22Rv1 (cell line): ENCODE results near the gene TUT4.

Experiments
- H3K27ac ChIP-seq: fragments of 450-650 bp; 2 replicates; pipeline ENCODE4 v1.5.1; 2017
- ZFX ChIP-seq: fragments of 450-650 bp; IDR thresholded peaks from 2 replicates; pipeline ENCODE4 v1.6.1; 2017; ENCODE audit warnings: antibody characterized with exemption, borderline replicate concordance
- TF ChIP-seq, protein P1 (sequence below): fragments of 450-650 bp; IDR thresholded peaks from 2 replicates; pipeline ENCODE4 v1.5.1; 2017; ENCODE audit warnings: mild to moderate bottlenecking

TUT4 gene

DNA sequence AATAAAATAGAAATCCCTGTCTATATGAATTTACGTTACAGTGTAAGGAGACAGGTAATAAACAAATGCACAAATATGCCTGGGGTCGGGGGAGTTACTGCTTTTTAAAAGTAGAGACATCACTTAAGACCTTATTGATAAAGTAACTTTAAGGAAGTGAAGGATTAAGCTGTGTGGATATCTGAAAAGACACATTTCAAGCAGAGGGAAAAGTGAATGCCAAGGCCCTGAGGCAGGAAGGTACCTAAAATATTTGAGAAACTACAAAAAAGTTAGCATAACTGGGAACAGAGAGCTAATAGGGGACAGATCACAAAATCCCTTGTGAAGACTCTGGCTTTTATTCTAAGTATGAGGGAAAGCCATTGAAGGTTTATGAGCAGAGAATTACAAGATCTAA is 41.5 kb downstream of the TUT4 start:
- TF ChIP-seq, protein P1, sequence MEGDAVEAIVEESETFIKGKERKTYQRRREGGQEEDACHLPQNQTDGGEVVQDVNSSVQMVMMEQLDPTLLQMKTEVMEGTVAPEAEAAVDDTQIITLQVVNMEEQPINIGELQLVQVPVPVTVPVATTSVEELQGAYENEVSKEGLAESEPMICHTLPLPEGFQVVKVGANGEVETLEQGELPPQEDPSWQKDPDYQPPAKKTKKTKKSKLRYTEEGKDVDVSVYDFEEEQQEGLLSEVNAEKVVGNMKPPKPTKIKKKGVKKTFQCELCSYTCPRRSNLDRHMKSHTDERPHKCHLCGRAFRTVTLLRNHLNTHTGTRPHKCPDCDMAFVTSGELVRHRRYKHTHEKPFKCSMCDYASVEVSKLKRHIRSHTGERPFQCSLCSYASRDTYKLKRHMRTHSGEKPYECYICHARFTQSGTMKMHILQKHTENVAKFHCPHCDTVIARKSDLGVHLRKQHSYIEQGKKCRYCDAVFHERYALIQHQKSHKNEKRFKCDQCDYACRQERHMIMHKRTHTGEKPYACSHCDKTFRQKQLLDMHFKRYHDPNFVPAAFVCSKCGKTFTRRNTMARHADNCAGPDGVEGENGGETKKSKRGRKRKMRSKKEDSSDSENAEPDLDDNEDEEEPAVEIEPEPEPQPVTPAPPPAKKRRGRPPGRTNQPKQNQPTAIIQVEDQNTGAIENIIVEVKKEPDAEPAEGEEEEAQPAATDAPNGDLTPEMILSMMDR: no peak
- TF ChIP-seq ZFX: no peak
- H3K27ac ChIP-seq: no peak overlapping the region

DNA sequence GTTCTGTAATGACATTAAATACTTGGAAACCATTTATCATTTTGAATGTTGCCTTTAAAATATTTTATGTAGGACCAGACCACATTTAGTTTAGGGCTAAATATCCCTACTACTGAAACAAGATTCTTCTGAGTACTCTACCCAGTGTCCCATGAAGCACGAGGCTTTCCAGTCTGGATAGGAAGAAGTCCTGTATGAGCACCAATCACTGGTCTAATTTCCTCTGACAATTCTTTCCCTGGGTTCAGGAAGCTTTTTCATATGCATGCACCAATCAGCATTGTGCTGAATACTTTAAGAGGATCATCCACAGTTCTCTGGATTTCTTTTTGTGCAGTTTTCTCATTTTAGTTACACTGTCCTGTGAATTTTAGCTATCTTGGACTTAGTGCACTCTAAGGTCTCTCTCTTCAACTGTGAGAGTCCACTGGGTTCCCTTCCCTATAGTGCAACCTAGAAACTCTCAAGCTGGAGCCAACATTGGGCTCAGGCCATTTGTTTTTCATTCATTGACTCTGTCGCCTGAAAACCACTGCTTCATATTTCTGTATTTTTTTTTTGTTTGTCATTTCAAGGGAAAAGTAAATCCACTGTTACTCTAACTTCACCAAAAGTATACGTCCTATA is 45.9 kb downstream of the TUT4 start:
- no peak overlapping the region for H3K27ac ChIP-seq
- no peak for TF ChIP-seq ZFX
- TF ChIP-seq, protein P1: no peak

DNA sequence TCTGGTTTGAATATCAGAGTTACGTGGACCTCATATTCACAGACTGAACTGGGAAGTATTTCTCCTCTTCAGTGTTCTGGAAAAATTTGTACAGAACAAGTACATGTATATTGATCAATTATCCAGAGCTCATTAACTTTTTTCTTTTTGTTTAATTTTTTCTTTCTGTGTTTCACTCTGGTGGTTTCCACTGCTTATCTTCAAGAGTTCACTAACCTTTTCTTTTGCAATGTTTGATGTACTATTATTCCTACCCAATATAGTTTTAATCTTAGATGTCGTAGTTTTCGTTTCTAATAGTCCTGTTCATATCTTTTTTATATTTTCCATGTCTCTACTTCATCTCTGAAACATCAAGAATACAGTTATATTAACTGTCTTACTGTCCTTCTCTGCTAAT is 46.5 kb downstream of the TUT4 start:
- no peak for TF ChIP-seq ZFX
- TF ChIP-seq, protein P1: no peak
- H3K27ac ChIP-seq: no peak overlapping the region

DNA sequence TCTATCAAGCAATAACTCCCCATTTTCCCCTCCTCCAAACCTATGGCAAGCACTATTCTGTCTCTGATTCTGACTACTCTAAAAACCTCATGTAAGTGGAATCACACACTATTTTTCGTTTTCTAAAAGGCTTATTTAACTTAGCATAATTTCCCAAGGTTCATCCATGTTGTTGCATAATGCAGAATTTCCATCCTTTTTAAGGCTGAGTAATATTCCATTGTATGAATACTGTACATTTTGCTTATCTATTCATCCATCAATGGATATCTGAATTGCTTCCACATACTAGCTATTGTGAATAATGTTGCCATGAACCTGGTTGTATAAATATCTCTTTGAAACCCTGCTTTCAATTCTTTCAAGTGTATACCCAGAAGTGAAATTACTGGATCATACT is 48.2 kb downstream of the TUT4 start:
- TF ChIP-seq, protein P1: no peak
- TF ChIP-seq ZFX: no peak

DNA sequence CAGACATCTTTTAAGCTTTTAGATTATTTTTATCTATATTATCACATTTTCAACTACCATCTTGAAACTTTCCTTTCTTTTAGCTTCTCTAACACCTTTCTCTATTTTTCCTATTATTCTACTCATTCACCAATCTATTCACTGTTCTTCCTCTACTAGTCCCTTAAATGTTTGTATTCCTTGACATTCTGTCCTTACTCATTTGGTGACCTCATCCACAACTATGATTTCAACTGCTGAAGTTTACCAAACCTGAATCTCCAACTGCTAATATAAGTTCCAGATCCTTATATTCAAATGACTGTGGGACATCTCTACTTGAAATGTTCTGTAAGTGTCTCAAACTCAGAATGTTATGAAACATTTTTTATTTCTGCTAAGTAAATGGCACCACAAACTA is 49.2 kb downstream of the TUT4 start:
- H3K27ac ChIP-seq: no peak overlapping the region
- no peak for TF ChIP-seq ZFX
- TF ChIP-seq, protein P1: no peak

More for the DNA sequence above, 48.2 kb downstream of the TUT4 start:
- no peak overlapping the region for H3K27ac ChIP-seq

DNA sequence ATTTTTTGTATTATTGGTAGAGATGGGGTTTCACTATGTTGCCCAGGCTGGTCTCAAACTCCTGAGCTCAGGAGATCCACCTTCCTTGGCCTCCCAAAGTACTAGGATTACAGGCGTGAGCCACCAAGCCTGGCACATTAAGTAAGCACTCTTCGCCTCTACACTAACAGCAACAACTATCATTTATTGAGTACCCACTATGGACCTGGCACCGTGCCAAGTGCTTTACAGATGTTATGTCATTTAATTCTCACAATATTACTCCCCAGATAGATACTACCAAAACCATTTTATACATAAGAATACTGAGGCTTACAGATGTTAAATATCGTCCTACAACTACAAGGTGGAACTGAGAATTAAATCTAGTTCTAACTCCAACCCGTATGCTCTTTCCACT is 50.1 kb downstream of the TUT4 start:
- no peak for TF ChIP-seq ZFX
- TF ChIP-seq, protein P1: no peak

DNA sequence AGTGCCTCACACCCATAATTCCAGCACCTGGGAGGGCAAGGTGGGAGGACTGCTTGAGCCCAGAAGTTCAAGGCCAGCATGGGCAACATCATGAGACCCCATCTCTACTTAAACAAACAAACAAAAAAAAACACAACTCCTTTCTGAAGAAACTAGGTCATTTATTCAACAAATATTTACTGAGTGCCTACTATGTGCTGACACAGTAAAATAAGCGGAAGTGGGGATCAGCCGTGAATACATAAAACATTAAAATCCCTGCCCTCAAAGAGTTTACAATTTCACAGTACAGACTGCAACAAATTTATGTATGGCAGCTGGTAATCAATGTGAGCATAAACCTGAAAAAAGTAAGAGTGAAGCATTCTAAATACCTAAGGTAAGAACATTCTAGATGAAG is 65.3 kb downstream of the TUT4 start:
- no peak for TF ChIP-seq ZFX
- TF ChIP-seq, protein P1: no peak
- no peak overlapping the region for H3K27ac ChIP-seq

More for the DNA sequence above, 50.1 kb downstream of the TUT4 start:
- no peak overlapping the region for H3K27ac ChIP-seq
